Measurements from ENCODE around the gene CCDC127. TPM values are rescaled to one million over a fixed set of nuclear protein-coding genes. Genes with fewer than 3 reads are reported as not detected.

The CCDC127 gene
- polyA plus RNA-seq, 3 donors = 0.68 to 1.5 (median 0.85) TPM

DNA sequence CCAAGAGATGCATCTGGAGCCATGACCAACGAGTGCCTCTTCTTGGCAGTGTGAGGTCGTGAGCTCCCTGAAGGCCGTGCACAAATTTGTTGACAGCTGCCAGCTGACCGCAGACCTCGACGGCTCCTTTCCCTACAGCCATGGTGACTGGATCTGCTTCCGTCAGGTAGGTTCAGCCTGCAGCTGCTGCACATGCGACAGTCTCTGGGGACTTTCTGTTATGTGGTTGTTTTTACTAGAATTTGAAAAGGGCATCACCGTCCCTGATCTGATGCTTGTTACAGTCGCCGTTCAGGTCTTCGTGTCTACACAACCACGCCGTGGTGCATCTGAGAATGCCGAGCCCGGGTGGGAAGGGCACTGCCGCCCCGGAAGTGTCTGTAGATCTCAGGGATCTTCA is 63.1 kb downstream of the CCDC127 start:
- intact Hi-C loops (cut with micrococcal nuclease) = no loop called here
- DNase-seq = no peak
- TF ChIP-seq, protein P1, sequence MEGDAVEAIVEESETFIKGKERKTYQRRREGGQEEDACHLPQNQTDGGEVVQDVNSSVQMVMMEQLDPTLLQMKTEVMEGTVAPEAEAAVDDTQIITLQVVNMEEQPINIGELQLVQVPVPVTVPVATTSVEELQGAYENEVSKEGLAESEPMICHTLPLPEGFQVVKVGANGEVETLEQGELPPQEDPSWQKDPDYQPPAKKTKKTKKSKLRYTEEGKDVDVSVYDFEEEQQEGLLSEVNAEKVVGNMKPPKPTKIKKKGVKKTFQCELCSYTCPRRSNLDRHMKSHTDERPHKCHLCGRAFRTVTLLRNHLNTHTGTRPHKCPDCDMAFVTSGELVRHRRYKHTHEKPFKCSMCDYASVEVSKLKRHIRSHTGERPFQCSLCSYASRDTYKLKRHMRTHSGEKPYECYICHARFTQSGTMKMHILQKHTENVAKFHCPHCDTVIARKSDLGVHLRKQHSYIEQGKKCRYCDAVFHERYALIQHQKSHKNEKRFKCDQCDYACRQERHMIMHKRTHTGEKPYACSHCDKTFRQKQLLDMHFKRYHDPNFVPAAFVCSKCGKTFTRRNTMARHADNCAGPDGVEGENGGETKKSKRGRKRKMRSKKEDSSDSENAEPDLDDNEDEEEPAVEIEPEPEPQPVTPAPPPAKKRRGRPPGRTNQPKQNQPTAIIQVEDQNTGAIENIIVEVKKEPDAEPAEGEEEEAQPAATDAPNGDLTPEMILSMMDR (IDR thresholded peaks at IDR 0.05) = no peak
- peaks cover 8 to 9% (median 8%) of the 10 kb centered on the region in 3 donors for H3K27me3 Mint-ChIP-seq (ENCODE audit: low read depth in 3 of 3)
- H3K4me1 Mint-ChIP-seq = no peaks in the 10 kb centered on the region
- H3K9me3 Mint-ChIP-seq = peaks cover 0 to 1% (median 0%) of the 10 kb centered on the region in 7 donors
- H3K27ac Mint-ChIP-seq = no peak overlapping the region
- Histone ChIP-seq H4K20me1 (ENCODE audit: insufficient read depth, low read length) (no peaks in the 10 kb centered on the region), H3K4me1 (ENCODE audit: control insufficient read depth in 1 of 2, insufficient read depth in 2 of 2, low read length in 2 of 2) (no peaks in the 10 kb centered on the region), H3K27ac (ENCODE audit: low read depth in 1 of 2, low read length in 2 of 2) (no peak overlapping the region), H3K36me3 (replicated peaks in 1 of 2; ENCODE audit: control insufficient read depth in 1 of 2, insufficient read depth in 2 of 2, low read length in 2 of 2) (no peaks in the 10 kb centered on the region), H2AFZ (ENCODE audit: insufficient read depth, low read depth, low read length, poor library complexity, severe bottlenecking) (no peak overlapping the region), H3K4me2 (replicated peaks; ENCODE audit: extremely low read depth, low read length, poor library complexity, severe bottlenecking) (no peak overlapping the region), H3K9me3 (replicated peaks in 1 of 2; ENCODE audit: control insufficient read depth in 1 of 2, insufficient read depth in 1 of 2, low read length in 2 of 2) (no peaks in the 10 kb centered on the region), H3K27me3 (ENCODE audit: control insufficient read depth in 2 of 2, insufficient read depth in 2 of 2, low read length in 2 of 2) (no peaks in the 10 kb centered on the region), H3K79me2 (ENCODE audit: insufficient read depth, low read length) (no peaks in the 10 kb centered on the region), H3K9ac (ENCODE audit: insufficient read depth, low read length, poor library complexity, severe bottlenecking) (no peak overlapping the region), H3K4me3 (replicated peaks in 1 of 3; ENCODE audit: low read depth in 2 of 3, low read length in 3 of 3) (no peak overlapping the region)
- 94% methylated on average over 16 of the region's 18 CpGs for WGBS (ENCODE audit: insufficient coverage)
- H3K36me3 Mint-ChIP-seq = no peaks in the 10 kb centered on the region
- H3K4me3 Mint-ChIP-seq = no peak overlapping the region

DNA sequence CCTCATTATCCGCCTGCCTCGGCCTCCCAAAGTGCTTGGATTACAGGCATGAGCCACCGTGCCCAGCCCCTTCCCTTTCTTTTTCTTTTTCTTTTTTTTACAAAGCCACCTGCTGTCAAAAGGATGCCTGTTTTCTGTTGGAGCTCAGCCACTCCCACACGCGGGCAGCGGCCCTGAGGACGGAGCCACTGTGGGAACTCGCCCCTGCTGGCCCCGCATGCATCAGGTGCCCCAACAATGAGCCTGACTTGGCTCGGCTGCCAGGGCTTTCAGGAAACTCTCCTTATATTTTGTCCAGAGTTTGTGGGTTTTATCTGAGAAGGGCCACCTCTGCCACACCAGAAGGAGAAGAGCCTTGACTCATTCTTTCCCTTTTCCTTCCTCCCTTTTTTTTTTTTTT is 63.7 kb downstream of the CCDC127 start:
- Histone ChIP-seq H3K9ac (ENCODE audit: insufficient read depth, low read length, poor library complexity, severe bottlenecking) (no peak overlapping the region), H3K4me2 (replicated peaks; ENCODE audit: extremely low read depth, low read length, poor library complexity, severe bottlenecking) (no peak overlapping the region), H3K27me3 (ENCODE audit: control insufficient read depth in 2 of 2, insufficient read depth in 2 of 2, low read length in 2 of 2) (no peaks in the 10 kb centered on the region), H3K27ac (ENCODE audit: low read depth in 1 of 2, low read length in 2 of 2) (no peak overlapping the region), H2AFZ (ENCODE audit: insufficient read depth, low read depth, low read length, poor library complexity, severe bottlenecking) (no peak overlapping the region), H3K4me3 (replicated peaks in 1 of 3; ENCODE audit: low read depth in 2 of 3, low read length in 3 of 3) (no peak overlapping the region), H3K4me1 (ENCODE audit: control insufficient read depth in 1 of 2, insufficient read depth in 2 of 2, low read length in 2 of 2) (no peaks in the 10 kb centered on the region), H3K36me3 (replicated peaks in 1 of 2; ENCODE audit: control insufficient read depth in 1 of 2, insufficient read depth in 2 of 2, low read length in 2 of 2) (no peaks in the 10 kb centered on the region), H4K20me1 (ENCODE audit: insufficient read depth, low read length) (no peaks in the 10 kb centered on the region), H3K9me3 (replicated peaks in 1 of 2; ENCODE audit: control insufficient read depth in 1 of 2, insufficient read depth in 1 of 2, low read length in 2 of 2) (peaks cover 0 to 2% of the 10 kb centered on the region in 2 donors), H3K79me2 (ENCODE audit: insufficient read depth, low read length) (no peaks in the 10 kb centered on the region)
- peaks cover 0 to 2% (median 1%) of the 10 kb centered on the region in 7 donors for H3K9me3 Mint-ChIP-seq
- whole genome bisulfite sequencing (ENCODE audit: insufficient coverage) = 91% methylated on average over 8 of the region's 10 CpGs
- no peaks in the 10 kb centered on the region for H3K36me3 Mint-ChIP-seq
- peaks cover 3 to 8% (median 4%) of the 10 kb centered on the region in 3 donors for H3K27me3 Mint-ChIP-seq (ENCODE audit: low read depth in 3 of 3)
- no peak for DNase-seq
- intact Hi-C loops (cut with micrococcal nuclease) = no loop called here
- H3K4me1 Mint-ChIP-seq = no peaks in the 10 kb centered on the region
- H3K27ac Mint-ChIP-seq = no peak overlapping the region
- H3K4me3 Mint-ChIP-seq = no peak overlapping the region
- TF ChIP-seq, protein P1 (IDR thresholded peaks at IDR 0.05) = no peak

All from CD14-positive monocyte (primary cell).